Measurements from ENCODE around the gene AAK1.
"Not testable (repeated sequence)": the region's sequence is repeated elsewhere in the genome, so short reads cannot be mapped to it uniquely, and the experiment has no call there.

Gene AAK1

DNA sequence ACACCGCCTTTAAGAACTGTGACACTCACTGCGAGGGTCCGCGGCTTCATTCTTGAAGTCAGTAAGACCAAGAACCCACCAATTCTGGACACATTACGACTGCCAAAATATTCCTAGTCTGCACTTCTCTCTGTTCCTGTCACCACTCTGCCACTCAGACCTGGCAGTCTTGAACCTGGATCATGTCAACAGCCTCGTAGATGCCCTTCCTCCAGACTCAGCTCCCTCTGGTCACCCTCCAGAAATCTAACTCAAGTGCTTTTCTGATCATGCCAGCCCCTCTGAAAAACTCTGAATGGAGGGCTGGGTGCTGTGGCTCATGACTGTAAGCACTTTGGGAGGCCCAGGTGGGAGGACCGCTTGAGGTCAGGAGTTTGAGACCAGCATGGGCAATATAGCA lies 20.3 kb downstream of the AAK1 start:
- DNase-seq = no peak

- DNase-seq = not testable (repeated sequence)
These were observed 20.7 kb downstream of the AAK1 start for GRCh38 chr2:69622805-69623204.

DNA sequence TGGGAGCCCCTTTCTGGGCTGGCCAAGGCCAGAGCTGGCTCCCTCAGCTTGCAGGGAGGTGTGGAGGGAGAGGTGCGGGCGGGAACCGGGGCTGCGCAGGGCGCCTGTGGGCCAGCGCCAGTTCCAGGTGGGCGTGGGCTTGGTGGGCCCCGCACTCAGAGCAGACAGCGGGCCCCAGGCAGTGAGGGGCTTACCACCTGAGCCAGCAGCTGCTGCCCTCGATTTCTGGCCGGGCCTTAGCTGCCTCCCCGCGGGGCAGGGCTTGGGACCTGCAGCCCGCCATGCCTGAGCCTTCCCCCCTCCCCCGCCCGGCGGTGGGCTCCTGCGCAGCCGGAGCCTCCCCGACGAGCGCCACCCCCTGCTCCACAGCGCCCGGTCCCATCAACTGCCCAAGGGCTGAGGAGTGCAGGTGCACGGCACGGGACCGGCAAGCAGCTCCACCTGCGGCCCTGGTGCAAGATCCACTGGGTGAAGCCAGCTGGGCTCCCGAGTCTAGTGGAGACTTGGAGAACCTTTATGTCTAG lies 21.5 kb downstream of the AAK1 start:
- not testable (repeated sequence) for DNase-seq

- no peak for DNase-seq
These were observed 22.1 kb downstream of the AAK1 start for GRCh38 chr2:69621440-69621839.

DNA sequence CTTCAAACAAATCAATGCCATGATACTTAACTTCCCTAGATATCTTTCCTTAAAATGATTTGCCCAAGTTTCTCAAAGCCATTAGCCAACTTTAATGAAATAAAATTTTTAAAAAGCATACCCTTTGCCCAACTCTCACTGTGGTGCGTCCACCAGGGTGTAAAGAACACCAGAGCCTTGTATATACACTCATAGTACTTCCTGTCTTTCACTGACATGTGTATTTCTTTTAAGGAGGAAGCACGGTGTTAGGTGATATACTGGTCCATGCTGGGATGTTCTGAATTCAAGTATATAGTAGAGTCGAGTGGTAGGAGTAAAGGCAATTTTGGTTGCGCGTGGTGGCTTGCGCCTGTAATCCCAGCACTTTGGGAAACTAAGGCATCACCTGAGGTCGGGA lies 22.7 kb downstream of the AAK1 start:
- no peak for DNase-seq

- DNase-seq = no peak
These were observed 23.8 kb downstream of the AAK1 start for GRCh38 chr2:69619725-69620124.

GRCh38 chr2:69618362-69618761 lies 25.2 kb downstream of the AAK1 start:
- no peak for DNase-seq

GRCh38 chr2:69617744-69618143 lies 25.8 kb downstream of the AAK1 start:
- no peak for DNase-seq

- no peak for DNase-seq
These were observed 26.8 kb downstream of the AAK1 start for GRCh38 chr2:69616755-69617154.

DNA sequence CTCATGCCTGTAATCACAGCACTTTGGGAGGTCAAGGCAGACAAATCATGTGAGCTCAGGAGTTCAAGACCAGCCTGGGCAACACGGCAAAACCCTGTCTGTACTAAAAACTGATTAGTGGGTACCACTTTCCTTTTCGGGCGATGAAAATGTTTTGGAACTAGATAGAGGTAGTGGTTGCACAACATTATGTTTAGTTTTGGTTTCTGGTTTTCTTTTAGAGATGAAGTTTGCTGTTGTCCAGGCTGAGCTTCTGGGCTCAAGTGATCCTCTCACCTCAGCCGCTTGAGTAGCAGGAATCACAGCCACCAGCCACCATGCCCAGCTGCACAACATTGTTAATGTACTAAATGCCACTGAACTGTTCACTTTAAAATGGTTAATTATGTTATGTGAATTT lies 27.6 kb downstream of the AAK1 start:
- no peak for DNase-seq

- no peak for DNase-seq
These were observed 28.4 kb downstream of the AAK1 start for GRCh38 chr2:69615078-69615625.

GRCh38 chr2:69612707-69613106 lies 30.8 kb downstream of the AAK1 start:
- no peak for DNase-seq

DNA sequence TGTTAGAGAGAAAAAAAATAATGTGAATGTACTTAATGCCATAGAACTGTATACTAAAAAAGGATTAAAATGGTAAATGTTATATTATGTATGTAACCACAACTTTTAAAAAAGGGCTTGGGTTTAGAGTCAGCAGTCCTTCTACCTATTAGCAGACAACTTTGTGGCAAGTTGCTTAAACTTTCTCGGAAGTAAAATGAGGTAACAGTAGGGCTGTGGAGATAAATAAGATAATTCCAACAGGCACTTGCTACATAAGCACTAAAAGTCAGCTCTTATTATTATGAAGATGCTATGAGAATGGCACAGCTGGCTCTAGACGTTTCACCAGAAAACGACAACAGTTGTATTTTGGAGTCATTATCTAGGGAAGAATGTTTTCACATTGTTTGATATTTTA lies 31.3 kb downstream of the AAK1 start:
- DNase-seq = no peak

GRCh38 chr2:69608109-69608508 lies 35.4 kb downstream of the AAK1 start:
- DNase-seq = no peak

GRCh38 chr2:69606771-69607170 lies 36.8 kb downstream of the AAK1 start:
- not testable (repeated sequence) for DNase-seq

DNA sequence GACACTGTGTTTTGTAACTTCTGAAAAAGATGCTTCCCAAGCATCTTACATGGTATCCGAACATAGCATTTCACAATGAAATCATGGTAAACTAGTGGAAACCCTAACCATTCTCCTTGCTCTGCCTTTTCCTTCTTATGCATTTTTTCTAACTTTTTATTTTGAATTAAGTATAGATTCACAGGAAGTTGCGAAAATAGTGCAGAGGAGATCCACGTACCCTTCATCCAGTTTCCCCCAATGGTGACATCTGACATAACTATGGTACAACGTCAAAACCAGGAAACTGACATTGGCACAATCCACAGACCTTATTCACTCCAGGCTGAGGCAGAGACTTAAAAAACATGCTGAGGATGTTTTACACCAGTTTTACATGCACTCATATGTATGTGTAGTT lies 38.3 kb downstream of the AAK1 start:
- DNase-seq = no peak

DNA sequence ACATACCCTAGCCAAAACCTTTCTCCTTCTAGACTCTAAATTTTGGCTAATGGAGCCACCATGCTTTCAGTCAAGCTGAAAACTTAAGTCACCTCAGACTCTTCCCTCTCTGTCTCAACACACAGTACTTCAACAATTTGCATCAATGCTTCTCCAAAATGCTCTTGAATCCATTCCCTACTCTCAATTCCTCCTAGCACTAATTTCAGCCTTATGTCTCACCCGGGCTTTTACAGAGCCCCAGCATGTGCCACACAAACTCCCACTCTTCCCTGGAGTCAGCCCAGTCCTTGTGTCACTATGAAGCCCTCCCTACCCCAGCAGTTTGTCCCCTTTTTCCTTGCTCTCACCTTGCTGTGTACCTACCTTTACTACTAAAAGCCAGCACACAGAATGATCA lies 38.7 kb downstream of the AAK1 start:
- DNase-seq = no peak

- no peak for DNase-seq
These were observed 39.4 kb downstream of the AAK1 start for GRCh38 chr2:69604026-69604678.

- DNase-seq = no peak
These were observed 40.3 kb downstream of the AAK1 start for GRCh38 chr2:69603146-69603743.

DNA sequence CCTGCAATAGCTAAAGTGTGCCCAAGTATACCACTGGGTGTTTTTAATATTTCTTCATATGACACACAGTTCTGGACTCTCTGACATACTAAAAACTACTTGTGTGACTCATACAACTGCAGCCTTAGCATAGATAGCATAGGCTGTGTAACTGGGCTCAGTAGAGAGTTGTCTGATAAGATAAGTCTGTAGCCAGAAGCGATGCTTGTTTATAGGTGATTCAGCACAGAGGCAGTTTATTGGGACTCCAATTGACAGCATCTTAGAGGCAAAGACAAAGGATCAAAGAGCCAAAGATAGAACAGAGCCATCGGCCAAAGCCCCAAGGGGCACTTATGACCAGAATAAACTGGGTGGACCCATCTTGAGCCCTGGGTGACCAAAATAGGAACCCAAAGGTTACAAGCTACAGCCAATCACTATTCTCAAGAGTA lies 42.3 kb downstream of the AAK1 start:
- DNase-seq = no peak

DNA sequence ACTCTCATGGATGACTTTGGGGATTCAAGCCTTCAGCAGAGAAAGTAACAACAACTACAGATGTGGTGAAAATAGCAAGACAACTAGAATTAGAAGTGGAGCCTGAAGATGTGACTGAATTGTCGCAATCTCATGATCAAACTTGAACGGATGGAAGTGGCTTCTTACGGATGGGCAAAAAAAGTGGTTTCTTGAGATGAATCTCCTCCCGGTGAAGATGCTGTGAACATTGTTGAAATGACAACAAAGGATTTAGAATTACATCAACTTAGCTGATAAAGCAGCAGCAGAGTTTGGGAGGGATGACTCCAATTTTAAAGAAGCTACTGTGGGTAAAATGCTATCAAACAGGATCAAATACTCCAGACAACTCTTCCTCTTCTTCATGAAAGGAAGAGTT lies 43.1 kb downstream of the AAK1 start:
- no peak for DNase-seq

- DNase-seq = no peak
These were observed 45.5 kb downstream of the AAK1 start for GRCh38 chr2:69597843-69598610.

- no peak for DNase-seq
These were observed 46.4 kb downstream of the AAK1 start for GRCh38 chr2:69597105-69597504.

- no peak for DNase-seq
These were observed 49.2 kb downstream of the AAK1 start for GRCh38 chr2:69594341-69594740.
